Epidermal melanocyte (primary cell): ENCODE data around the gene ITGA1.
"Not testable (repeated sequence)": the region's sequence is repeated elsewhere in the genome, so short reads cannot be mapped to it uniquely, and the experiment has no call there.

Source experiments
- DNase-seq: peaks from one replicate; pipeline ENCODE4 v3.0.0; 2011; ENCODE audit warnings: low spot score; ENCODE audit not compliant: insufficient read length

Gene ITGA1

DNA sequence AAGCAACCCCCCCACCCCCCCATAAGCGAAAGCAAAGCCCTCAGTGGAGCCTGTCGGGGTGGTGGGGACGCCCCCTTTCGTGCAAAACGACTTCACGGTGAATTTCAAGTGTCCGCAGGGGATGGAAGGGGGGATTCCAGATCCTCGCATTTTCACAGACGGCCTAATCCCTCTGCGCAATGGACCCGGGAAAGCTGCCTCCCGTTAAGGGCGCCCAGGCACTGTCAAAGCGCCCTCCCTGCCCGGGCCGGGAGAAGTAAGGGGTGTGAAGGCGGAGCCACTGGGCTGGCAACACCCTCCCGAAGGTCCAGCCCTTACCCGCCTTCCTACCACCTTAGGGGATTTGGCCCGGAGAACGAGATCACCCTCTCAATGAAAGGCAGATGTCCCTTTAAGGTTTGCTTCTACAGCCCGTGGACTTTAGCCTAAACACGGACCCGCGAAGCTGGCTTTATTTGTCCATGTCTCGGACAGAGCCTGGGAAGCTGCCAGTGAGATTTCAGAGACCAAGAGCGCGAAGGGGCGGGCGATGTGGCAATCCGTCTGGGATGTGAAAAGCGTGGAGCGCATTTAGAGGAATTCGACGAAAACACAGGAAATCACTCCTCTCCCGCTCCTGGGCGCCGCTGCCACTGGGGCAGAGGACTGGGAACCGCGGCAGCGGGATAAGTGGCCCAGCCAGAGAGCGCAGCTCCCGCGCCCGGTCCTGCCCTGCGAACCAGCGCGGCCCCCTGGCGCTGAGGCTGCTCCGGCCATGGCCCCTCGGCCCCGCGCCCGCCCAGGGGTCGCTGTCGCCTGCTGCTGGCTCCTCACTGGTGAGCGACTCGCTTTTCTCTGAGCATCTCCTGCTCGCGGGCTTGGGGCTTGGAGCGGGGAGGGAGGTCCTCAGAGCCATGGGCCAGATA is at the start of gene ITGA1, which contains the start of gene PELO:
TSS of gene ITGA1 (plus strand) at position 317 of the 905 bp plus-strand sequence. CDS start at position 755, 438 bp downstream.
TSS of gene PELO (plus strand) at position 317 of the 905 bp plus-strand sequence. CDS start 12,479 bp downstream, outside the sequence.
- no peak for DNase-seq

DNA sequence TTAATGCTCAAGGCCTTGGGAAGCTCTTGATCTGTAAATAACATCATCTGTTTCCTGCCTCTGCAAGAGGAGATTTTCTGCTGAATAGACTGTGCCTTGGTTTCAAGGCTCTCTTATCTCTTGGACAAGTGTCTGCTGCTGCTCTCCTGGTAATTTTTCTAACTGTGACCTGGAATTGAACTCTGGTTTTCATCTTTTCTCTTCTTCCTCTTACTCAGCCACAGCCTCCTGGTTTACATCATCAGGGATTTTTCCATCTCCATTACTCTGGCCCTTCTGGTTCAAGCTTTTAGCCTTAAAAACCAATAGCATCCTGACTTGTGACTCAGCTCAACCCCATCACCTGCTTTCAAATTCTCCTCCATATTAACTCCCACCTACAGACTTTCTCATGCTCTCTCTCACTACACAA is 49.6 kb upstream of the ITGA1 start:
- DNase-seq: no peak

DNA sequence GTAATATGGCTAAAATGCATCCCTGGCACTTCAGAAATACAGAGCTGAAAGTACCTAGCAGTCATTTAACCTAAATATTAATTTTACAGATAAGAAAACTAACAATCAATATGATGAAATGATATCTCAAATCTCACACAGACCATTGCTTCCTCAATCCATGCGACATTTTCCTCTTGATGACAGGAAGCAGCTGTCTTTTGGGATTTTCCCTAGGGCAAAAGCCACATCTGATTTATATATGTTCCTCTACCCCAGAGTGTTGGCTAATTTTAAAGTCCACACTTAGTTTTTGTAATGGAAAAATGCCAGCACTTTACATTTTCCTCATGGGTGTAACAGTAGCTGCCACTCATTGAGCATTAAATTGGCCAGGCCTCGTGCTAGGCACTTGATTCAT is 47.7 kb upstream of the ITGA1 start:
- no peak for DNase-seq

DNA sequence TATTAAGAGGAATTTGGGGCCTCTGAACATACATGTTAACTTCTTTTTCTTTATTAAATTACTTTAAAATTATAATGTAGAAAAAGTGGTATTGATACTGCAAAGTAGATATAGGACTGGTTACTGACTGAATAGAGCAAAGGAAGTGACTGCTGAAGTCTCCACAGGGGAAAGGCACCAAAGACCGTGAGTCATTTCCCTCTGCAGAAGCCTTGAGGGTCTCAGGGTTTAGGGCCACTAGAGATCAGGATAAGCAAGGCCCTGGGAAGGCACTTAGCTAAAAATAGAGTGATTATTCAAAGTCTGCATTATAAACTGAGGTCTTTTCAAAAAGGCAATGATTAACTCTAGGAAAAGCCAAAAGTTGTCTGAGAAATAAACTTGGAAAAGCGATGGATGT is 44.7 kb upstream of the ITGA1 start:
- no peak for DNase-seq

DNA sequence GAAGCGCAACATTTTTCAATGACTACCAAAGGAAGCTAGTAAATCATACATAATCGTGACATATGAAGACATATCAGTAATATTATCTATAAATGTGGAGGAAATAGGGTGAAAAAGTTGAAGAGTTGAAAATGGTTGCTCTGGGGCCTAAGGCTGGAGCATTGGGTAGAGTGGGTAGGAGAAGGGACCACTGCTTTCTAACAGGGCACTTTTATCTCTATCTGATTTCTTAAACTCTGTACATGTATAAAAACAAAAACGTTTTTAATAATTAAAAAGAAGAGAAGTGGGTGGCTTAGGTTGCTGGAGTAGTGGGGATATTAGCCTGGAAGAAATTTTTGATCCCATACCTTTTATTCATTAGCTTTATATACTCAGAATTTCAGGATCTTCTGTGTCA is 44.2 kb upstream of the ITGA1 start:
- DNase-seq: no peak

DNA sequence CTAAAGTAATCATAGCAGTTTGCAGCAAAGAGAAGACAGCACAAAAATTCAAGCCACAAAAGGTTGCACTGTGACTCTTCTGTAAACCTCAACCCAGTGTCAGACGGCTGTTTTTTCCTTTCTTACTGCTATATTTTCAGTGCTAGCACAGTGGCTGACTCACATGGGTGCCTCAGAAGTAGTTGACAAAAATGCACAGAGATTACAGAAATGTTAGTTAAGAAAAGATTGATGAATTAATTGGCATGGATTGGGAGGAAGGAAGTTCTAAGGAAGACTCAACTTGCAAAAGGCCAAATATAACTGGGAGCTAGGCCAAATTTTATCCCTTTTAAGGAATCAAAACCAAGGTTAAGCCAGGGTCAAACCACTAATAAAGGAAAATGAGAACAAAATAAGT is 43.7 kb upstream of the ITGA1 start:
- DNase-seq: no peak

DNA sequence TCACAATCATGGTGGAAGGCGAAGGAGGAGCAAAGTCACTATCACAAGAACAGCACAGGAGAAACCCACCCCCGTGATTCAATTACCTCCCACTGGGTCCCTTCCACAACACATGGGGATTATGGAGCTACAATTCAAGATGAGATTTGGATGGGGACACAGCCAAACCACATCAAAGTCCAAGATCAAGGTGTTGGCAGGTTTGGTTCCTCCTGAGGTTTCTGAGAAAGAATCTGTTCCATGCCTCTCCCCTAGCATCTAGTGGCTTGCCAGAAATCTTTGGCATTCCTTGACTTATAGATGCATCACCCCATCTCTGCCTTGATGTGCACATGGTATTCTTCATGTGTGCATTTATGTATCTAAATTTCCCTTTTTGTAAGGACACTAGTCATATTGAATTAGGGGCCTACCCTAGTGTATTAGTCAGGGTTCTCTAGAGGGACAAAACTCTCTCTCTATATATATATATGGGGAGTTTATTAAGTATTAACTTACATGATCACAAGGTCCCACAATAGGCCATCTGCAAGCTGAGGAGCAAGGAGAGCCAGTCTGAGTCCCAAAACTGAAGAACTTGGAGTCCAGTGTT is 42.8 kb upstream of the ITGA1 start:
- not testable (repeated sequence) for DNase-seq

DNA sequence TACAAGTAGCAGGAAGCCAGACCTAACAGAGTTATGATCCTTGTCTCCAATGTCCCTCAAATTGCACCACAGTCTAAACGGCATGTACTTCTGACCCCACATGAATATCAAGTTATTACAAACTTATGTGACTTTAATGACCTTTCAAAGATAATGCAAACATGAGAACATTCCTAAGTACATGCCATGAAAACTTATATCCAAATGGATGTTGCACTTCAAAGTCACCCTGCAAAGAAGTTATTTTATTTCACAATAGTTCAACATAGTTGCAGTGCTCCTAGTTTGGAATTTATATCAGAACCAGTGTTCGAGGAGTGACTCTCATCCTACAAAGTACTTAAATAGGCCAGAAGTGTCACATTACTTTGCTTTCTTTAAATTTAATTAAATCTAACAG is 41.2 kb upstream of the ITGA1 start:
- DNase-seq: no peak

DNA sequence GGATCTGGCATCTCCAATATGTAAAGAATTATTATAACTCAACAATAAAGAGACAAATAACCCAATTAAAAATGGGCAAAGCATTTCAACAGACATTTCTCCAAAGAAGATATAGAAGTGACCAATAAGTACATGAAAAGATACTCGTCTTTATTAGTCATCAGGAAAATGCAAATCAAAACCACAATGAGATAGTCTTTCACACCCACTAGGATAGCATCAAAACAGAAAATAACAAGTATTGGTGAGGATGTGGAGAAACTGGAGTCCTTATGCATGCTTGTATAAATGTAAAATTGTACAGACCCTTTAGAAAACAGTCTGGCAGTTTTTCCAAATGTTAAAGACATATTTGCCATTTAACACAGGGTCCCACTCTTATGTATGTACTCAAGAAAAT is 39.1 kb upstream of the ITGA1 start:
- DNase-seq: no peak

DNA sequence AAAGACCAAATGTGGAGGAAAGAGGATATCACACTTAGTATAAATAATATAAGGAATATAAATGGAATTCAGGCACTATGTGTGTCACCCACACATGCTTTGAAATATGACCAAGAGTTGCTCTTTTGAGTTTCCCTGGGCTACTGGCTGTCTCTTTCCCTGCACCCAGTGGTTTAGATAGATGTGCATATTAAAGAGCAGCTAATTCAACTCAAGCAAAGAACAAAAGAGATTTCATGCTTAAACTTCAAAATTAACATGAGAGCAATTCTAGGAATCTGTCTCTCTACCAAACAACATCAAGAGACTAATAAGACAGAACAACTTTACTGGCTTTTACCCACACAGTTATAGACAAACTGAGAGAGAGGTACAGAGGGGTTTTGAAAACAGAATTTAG is 38.0 kb upstream of the ITGA1 start:
- DNase-seq: no peak

DNA sequence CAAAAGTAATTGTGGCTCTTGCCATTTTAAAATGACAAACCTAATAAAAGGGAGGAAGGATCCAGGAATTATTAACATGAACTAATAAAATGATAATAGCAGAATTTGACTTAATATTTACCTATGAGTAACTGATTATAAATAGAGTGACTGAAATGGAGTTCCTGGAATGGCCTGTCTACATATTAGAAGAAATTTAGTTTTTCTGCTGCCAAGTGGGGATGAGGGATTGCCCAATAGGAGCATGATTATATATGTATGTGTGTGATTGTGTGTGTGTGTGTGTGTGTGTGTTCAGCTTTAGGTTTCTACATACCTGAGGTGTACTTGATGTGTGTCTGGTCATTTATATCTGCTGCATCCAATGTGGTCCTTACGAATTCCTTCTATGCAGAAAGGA is 36.6 kb upstream of the ITGA1 start:
- no peak for DNase-seq

DNA sequence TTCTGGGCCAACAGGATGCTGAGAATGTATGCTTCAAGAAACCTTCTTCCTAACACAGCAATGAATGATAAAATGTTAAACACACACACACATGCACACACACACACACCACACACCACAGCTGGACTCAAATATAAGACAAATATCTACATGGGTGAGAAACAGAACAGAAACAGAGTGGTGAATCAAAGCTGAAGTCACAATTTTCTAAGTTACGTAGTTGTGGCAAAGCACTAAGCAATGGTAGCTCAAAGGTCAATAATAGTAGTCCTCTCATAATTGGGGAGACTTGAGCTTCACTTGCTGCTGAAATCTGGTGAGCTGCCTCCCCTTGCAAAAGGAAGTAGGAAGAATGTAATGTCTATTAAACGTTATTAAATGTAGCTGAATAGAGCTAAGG is 33.7 kb upstream of the ITGA1 start:
- DNase-seq: no peak

DNA sequence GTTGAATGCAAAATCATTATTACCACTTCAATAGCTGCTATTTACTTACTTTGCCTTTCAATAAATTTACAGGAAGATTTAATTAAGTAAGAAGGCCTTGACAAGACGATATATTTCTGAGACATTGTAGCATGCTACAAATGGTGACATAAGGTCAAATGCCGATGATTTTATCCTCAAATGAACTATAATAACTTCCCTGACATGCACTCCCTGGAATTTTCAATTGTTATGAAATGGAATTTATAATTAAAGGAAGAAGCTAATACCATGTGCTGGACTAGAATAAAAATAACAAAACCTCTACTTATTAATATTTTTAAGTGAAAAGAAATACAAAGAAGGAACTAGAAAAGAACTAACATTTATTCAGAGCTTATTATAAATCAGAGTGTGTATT is 30.2 kb upstream of the ITGA1 start:
- no peak for DNase-seq

DNA sequence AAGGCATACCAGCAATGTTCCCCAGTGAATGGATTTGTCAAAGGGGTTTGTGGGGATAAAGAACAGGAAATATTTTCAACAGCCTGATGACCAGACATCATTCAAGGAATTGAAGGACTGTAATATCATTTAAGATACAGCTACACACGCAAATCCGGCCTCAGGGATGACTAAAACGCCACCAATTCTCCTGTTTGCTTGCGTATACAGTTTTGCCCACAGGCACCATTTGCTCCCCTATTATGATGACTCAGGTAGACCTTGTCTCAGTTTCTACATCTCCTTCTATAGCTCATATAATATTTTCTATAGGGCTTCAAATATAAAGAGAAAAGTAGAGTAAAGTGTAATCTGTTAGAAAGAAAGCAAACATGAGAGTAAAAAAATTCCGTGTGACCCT is 29.7 kb upstream of the ITGA1 start:
- no peak for DNase-seq

DNA sequence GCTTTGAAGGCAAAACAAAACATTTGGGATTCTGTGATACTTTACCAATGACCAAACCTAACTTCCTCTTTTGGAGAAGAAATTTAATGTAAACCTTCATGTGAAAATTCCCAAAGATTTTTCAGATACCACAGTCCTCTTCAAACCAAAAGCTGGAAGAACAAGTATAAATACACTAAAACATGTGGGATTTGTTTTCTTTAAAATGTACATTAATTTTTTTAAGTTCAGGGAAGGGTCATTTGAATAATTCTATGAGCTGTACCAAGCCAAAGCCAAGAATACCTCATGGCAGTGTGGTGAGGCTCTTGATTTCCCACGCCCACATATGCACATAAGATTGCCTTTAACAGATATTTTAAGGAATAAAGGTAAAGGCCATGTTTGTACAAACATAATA is 28.4 kb upstream of the ITGA1 start:
- DNase-seq: no peak

DNA sequence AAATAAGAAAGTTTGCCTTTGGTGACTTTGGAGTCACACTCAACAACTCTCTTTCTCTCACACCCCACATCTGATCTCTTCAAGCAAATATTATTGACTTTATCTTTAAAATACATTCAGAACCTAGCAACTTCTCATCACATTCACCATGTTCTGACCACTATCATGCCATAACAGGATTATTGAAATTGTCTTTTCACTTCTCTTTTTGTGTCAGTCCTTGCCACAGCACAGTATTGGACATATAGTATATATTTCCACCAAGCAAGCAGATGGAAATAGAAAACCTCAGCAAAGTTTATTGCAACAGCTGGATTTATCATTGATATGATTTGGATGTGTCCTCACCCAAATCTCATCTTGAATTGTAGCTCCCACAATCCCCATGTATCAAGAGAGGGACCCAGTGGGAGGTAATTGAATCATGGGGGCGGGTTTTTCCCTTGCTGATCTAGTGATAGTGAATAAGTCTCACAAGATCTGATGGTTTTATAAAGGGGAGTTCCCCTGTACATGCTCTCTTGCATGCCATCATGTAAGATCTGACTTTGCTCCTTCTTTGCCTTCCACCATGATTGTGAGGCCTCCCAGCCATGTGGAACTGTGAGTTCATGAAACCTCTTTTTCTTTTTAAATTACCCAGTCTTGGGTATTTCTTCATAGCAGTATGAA is 26.9 kb upstream of the ITGA1 start:
- DNase-seq: no peak

DNA sequence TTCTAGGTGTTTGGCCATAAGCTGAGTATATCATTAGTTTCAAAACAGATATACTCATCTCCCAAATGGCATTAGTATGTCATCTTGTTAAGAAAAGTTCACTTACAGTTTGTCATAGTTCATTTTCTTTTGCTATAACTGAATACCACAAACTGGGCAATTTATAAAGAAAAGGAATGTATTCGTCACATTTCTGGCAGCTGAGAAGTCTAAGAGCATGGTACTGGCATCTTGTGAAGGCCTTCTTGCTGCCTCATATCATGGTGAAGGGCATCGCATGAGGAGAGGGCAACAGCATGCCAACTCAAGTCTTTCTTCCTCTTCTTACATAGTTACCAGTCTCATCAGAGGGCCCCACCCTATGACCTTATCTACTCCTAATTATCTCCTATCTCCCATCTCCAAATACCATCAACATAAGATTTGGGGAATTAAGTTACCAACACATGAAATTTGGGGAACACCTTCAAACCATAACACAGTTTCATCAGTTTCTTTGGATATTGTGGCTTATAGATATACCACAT is 20.4 kb upstream of the ITGA1 start:
- DNase-seq: no peak

DNA sequence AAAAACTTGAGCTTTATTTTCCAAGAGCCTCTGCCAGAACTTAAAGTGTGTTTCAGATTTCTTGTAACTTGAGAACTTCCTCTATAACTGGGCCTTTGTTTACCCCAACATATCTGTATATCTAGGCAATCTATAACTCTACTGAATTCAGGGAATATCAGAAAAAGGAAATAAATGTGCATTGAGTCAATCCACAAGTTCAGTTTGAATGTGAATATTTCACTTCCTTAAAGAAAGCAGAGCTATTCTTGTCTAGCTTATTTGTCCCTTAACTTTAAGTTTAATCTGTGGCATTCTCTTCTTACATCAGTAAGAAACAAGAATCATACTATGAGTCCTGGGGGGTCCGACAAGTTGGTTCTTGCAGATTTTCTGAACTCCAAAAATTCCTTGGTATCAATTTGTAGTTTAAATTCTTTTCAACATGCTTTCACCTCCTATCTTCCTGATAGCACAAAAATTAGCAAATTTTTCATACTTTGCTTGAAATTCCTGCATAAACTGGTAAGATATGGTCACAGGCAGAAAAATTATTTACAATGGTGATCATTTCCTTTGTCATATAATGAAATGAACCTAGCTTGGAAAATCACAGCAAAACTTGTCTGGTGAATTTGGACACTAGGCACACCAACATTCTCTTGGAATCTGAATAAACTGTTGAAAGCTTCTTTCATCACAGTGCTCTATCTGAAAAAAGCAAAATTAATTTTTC is 19.8 kb upstream of the ITGA1 start:
- no peak for DNase-seq

DNA sequence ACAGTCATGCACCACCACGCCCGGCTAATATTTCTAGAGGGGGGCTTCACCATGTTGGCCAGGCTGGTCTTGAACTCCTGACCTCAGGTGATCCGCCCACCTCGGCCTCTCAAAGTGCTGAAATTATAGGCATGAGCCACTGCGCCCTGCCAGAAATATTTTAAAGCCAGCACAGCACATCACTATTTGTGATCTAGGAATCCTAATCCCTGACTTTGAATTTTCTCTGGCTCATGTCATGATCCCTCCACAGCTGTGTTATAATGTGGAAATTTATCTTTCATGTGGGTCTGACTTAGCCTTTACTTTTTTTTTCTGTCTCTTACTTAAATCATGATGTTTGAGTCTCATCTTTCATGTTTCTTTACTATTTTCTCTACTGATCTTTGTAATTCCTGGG is 18.7 kb upstream of the ITGA1 start:
- DNase-seq: no peak

DNA sequence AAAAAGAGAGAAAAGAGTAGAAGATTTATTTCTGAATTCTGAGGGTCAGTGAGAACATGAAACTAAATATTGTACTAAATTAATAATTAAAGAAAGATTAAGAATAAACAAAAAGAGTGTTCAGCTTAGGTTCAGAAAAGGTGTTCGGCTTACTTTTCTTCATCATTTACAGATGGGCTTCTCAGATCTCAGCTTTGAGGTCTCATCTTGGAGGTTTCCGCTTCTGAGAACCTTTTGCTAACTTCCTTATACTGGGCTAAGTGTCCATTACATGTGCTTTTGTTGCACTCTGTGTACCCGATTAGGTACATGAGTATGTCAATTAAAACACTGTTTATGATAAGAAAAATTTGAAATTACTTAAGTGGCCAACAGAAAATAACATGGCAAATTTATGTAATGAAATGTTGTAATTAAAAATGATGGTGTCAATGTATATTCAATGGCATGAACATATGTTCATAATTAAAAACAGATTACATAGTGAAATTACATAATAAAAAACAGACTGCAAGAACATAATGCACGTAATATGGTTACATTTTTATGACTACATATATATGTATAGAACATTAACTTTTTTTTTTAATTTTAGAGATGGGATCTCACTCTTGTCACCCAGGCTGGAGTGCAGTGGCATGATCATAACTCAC is 17.3 kb upstream of the ITGA1 start:
- DNase-seq: no peak
